ENCODE data around the gene CXCR5.

- TF ChIP-seq CTCF (IDR thresholded peaks at IDR 0.05) (peak in 1 of 6 experiments; percentile 12), POLR2A (IDR thresholded peaks at IDR 0.05) (no peak)
These were observed 18.0 kb downstream of the CXCR5 start for GRCh38 chr11:118901494-118902335.

Data from Peyer's patch (tissue), 4 donors.